ENCODE measurements around the gene PRKCE.

The PRKCE gene

GRCh38 chr2:46122318-46122976, 471.0 kb downstream of the PRKCE start:
- no peak for DNase-seq (ENCODE audit: low read depth)

GRCh38 chr2:46123013-46123412, 471.5 kb downstream of the PRKCE start:
- DNase-seq (ENCODE audit: low read depth): no peak

DNA sequence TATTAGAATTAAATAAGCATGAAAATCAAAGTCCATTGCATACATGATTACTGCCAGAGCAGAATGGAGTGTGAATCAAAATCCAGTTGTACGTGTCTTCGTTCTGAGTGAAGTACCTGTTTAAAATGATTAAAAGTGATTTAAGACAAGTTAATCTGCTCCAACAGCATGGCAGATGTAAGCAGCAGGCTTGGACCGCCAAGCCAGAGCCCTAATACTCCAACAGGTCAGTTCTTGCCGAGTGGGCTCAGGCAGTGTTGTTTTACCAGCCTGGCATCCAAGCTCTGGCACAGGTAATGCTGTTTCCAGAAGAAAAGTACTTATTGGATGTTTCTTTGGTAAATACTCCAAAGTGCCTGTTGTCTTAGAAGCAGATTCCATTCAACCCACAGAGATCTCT, 474.3 kb downstream of the PRKCE start:
- no peak for DNase-seq (ENCODE audit: low read depth)

GRCh38 chr2:46126571-46126970, 475.1 kb downstream of the PRKCE start:
- no peak for DNase-seq (ENCODE audit: low read depth)

GRCh38 chr2:46127176-46127575, 475.7 kb downstream of the PRKCE start:
- DNase-seq (ENCODE audit: low read depth): no peak

- DNase-seq (ENCODE audit: low read depth): no peak
These were observed 479.0 kb downstream of the PRKCE start for GRCh38 chr2:46130511-46130910.

GRCh38 chr2:46132996-46133395, 481.5 kb downstream of the PRKCE start:
- DNase-seq (ENCODE audit: low read depth): no peak

GRCh38 chr2:46134531-46135227, 483.2 kb downstream of the PRKCE start:
- no peak for DNase-seq (ENCODE audit: low read depth)

- no peak for DNase-seq (ENCODE audit: low read depth)
These were observed 483.9 kb downstream of the PRKCE start for GRCh38 chr2:46135228-46135855.

GRCh38 chr2:46135958-46136357, 484.5 kb downstream of the PRKCE start:
- no peak for DNase-seq (ENCODE audit: low read depth)

DNA sequence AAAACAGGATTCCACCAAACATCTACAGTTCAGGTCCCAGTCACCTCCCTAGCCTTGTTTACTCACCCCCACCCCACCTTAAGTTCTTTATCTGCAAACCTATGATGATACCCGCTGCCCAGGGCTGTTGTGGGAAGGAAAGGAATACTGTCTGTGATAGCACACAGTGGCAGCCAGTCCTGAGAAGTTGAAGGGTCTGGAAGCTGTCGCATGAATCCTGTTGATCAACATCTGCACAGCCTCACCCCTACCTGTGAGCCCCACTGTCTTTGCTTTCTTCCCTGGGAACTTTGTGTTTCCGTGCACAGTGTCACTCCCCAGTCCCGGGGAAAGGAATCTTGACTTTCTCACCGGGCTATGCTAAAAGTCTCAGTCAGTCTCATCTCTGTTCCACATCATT, 485.0 kb downstream of the PRKCE start:
- no peak for DNase-seq (ENCODE audit: low read depth)

- no peak for DNase-seq (ENCODE audit: low read depth)
These were observed 485.5 kb downstream of the PRKCE start for GRCh38 chr2:46136953-46137352.

DNA sequence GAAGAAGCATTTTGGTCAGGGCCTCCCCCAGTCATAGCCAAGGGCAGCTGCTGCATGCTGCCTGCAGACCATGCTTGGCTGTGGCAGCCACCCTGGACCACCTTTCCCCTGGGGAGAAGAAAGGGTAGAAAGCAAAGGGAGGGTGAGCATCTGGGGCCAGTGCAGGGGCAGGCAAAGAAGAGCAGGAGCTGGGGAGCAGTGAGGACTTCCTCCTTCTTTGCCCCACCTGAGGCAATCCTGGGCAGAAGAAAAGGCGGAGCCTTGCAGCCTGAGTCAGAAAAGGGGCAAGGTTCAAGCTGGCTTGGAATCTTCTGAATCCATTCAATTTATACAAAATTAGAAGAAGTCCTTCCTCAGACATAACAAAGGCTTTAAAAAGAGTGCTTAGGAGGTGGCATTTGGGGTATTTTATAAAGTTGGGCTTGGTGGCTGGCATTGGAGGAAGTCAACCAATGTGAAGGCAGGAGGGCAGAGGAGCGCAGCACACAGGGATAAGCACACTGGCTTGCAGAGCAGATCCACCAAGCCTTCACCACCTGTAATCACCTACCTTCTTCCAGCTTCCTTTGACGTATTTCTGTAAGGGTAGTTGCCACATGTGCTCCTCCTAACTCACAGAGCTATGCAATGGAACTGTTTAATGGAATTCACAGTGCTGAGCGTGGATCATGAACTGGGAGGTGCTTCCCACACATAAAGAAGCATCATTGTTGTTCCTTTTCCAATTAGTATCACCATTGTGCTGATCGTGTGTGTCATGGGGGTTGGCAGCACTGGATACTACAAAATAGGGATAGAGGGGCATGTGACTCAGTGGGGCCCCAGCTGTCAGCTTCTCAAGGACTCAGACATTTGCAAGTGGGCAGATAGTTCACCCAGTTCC, 491.3 kb downstream of the PRKCE start:
- DNase-seq (ENCODE audit: low read depth): no peak

DNA sequence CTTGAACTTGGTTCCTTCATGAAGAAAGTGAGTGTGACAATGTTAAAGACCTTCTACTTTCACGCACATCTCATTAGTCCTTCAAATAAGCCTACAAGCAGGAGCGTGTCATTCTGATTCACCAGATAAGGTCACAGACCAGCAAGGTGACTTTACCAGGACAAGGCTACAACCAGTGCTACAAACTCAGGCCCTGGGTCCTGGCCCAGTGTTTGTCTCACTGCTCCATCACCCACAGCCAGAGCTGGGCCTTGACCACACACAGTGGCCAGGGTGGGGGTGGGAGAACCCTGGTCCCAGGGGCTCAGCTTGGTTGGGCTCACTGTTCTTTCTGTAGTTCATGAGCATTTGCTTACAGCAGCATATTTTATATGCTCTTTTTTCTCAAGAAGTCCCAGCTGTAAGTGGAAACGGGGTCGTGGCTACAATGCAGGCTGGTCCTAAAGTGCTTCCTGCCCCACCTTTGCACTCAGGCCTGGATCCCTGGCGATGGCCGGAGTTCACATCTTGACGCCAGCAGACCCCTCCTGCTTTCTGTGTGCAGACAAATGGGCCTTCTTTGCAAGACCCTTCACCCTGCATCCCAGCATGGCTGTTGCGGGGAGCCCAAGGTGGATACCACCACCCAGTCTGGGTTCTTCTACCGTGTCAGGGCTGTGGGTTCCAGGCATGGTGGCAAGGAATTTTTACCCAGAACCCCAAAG, 492.1 kb downstream of the PRKCE start:
- no peak for DNase-seq (ENCODE audit: low read depth)

DNA sequence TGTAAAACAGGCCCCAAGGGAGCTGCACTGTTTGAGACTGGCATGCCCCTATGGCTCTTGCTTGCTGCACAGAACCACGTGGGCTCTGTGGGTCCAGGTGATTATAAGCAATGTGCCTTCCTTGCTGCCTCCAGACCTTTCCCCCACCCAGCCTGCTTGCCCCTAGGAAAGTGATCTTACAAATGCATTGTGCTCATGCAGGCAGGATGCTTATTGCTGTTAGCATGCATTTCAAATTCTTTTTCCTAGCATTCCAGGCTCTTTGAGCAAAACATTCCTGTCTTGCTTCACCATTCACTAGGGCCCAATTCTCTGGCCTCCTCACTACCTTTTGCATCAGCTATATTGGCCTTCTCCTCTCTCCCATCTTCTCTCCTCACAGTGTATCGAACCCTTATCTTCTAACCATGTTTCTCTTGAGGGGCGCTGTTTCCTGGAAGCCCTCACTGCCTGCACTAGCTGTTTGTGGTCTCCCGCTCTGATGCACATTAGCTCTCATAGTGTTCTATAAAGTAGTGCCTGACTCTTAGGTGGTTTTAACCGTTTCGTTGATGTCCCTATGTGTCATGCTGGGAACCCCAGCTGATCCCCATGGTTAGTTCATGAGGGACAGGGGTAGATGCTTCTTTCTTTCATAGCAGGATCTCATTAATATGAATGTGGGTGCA, 492.8 kb downstream of the PRKCE start:
- DNase-seq (ENCODE audit: low read depth): no peak

- DNase-seq (ENCODE audit: low read depth): no peak
These were observed 493.5 kb downstream of the PRKCE start for GRCh38 chr2:46145017-46145416.

DNA sequence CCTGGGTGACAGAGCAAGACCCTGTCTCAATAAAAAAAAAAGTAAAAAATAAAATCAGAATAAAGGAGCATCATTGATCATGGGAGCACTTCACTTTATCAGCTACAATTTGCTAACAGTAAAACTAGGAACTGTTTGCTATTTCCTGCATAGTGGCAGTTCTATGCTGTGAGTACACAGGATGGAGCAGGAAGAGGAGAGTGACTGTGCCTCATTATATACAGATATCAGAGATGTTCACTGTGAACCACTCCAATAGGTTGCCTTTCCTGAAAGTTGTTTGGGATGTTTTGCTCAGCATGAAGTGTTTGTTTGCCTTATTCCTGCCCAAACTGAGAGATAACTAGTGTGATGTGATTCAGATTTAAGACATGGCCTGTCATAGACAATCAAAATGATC, 494.4 kb downstream of the PRKCE start:
- DNase-seq (ENCODE audit: low read depth): no peak

DNA sequence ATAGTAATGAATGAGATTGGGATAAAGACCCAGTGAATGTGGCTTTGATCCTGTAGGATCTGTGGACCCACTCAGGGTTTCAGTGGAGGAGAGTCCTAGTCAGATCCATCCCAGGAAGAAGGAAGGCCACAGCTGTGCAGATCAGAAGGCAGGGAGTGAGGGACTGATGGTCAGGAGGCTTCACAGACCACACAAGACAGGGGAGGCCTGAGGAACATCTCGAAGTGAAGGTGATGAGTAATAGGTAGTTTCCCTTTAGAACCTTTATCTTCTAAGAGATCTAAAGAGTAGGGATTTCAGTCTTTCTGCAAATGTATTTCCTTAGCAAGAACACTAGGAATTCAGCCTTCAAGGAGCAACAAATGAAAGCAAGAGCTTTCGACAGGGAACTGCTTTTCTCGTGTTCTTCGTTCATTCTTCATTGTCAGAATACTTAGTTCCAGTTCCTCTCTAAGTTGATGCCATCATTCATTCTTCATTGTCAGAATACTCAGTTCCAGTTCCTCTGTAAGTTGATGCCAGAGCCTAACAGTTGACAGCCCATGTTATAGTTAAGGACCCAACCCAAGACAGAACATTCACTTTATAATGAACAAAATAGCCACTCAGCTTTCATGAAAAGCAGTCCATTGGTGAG, 495.5 kb downstream of the PRKCE start:
- DNase-seq (ENCODE audit: low read depth): no peak

GRCh38 chr2:46147626-46148368, 496.3 kb downstream of the PRKCE start:
- DNase-seq (ENCODE audit: low read depth): no peak

GRCh38 chr2:46148369-46148736, 496.9 kb downstream of the PRKCE start:
- DNase-seq (ENCODE audit: low read depth): no peak
